Effector memory CD4-positive, alpha-beta T cell (primary cell): Measurements from ENCODE around the gene TICRR.
A peak's percentile ranks its signal among the peaks of the same experiment; 100 is the strongest.

ENCODE experiments used
- DNase-seq, 3 donors: peaks; one replicate each; pipeline ENCODE4 v3.0.0-alpha.2; 2020
- H3K27ac ChIP-seq: 2 replicates; pipeline ENCODE4 v1.7.0; 2013; ENCODE audit warnings: mild to moderate bottlenecking, low read length, moderate library complexity; ENCODE audit not compliant: insufficient read depth, poor library complexity, severe bottlenecking
- H3K27me3 ChIP-seq: replicated peaks from 2 replicates; pipeline ENCODE4 v1.7.0; 2013; ENCODE audit warnings: mild to moderate bottlenecking, low read length; ENCODE audit not compliant: insufficient read depth, control insufficient read depth, poor library complexity, severe bottlenecking
- H3K36me3 ChIP-seq: 2 replicates; pipeline ENCODE4 v1.7.0; 2013; ENCODE audit warnings: mild to moderate bottlenecking, low read length, moderate library complexity; ENCODE audit not compliant: control insufficient read depth, insufficient read depth
- H3K4me1 ChIP-seq: 2 replicates; pipeline ENCODE4 v1.7.0; 2013; ENCODE audit warnings: low read length, mild to moderate bottlenecking; ENCODE audit not compliant: control insufficient read depth, insufficient read depth, poor library complexity, severe bottlenecking
- H3K4me3 ChIP-seq: 2 replicates; pipeline ENCODE4 v1.7.0; 2013; ENCODE audit warnings: low read length, low read depth, mild to moderate bottlenecking; ENCODE audit not compliant: insufficient read depth, poor library complexity, severe bottlenecking
- H3K9me3 ChIP-seq: 2 replicates; pipeline ENCODE4 v1.7.0; 2013; ENCODE audit warnings: mild to moderate bottlenecking, low read length, moderate library complexity; ENCODE audit not compliant: control insufficient read depth

Gene TICRR

GRCh38 chr15:89652131-89652530 is 76.9 kb downstream of the TICRR start:
- no peak overlapping the region for H3K4me3 ChIP-seq
- peaks cover 17% of the 10 kb centered on the region for H3K27me3 ChIP-seq
- no peak for DNase-seq
- H3K9me3 ChIP-seq, result no peaks in the 10 kb centered on the region
- H3K36me3 ChIP-seq, result no peaks in the 10 kb centered on the region
- H3K4me1 ChIP-seq, result peaks cover 5% of the 10 kb centered on the region
- H3K27ac ChIP-seq, result no peak overlapping the region

GRCh38 chr15:89652666-89653065 is 77.4 kb downstream of the TICRR start:
- no peak for DNase-seq
- Histone ChIP-seq H3K27me3 (peaks cover 17% of the 10 kb centered on the region), H3K4me3 (no peak overlapping the region), H3K9me3 (no peaks in the 10 kb centered on the region), H3K27ac (no peak overlapping the region), H3K4me1 (peaks cover 5% of the 10 kb centered on the region), H3K36me3 (no peaks in the 10 kb centered on the region)

DNA sequence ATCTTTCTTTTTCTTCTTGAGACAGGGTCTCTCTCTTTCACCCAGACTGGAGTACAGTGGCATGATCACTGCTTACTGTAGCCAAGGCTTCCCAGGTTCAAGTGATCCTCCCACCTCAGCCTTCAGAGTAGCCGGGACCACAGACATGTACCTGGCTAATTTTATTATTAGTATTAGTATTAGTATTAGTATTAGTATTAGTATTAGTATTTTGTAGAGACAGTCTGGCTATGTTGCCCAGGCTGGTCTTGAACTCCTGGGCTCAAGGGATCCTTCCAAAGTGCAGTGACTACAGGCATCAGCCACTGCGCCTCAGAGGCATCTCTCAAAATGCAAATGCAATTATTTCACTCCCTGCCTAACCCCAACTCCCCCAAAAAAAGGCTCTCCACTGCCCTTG is 78.3 kb downstream of the TICRR start:
- Histone ChIP-seq H3K36me3 (no peaks in the 10 kb centered on the region), H3K27ac (no peak overlapping the region), H3K9me3 (no peaks in the 10 kb centered on the region), H3K4me1 (peaks cover 5% of the 10 kb centered on the region), H3K4me3 (no peak overlapping the region), H3K27me3 (peaks cover 17% of the 10 kb centered on the region)
- no peak for DNase-seq

DNA sequence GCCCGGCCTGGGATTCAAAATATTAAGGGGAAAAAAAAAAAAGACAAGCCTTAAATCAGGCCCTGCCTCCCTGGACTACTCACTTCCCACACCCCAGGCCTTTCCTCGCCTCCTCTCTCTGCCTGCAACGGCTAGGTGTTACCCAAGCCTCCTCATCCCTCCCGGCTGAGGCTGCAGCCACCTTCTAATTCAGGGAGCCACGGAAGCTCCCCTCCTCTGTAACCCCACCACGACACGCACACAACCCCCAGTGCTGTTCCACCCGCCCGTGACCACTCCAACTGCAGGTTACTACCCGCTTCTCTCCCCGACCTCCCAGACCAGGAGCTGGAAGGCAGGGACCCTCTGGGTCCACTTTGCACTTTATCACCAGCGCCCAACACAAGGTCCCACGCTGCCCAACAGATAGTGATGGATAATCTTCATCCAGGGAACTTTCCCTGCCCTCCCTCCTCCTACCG is 79.1 kb downstream of the TICRR start:
- Histone ChIP-seq H3K27me3 (peaks cover 17% of the 10 kb centered on the region), H3K4me3 (no peak overlapping the region)

DNA sequence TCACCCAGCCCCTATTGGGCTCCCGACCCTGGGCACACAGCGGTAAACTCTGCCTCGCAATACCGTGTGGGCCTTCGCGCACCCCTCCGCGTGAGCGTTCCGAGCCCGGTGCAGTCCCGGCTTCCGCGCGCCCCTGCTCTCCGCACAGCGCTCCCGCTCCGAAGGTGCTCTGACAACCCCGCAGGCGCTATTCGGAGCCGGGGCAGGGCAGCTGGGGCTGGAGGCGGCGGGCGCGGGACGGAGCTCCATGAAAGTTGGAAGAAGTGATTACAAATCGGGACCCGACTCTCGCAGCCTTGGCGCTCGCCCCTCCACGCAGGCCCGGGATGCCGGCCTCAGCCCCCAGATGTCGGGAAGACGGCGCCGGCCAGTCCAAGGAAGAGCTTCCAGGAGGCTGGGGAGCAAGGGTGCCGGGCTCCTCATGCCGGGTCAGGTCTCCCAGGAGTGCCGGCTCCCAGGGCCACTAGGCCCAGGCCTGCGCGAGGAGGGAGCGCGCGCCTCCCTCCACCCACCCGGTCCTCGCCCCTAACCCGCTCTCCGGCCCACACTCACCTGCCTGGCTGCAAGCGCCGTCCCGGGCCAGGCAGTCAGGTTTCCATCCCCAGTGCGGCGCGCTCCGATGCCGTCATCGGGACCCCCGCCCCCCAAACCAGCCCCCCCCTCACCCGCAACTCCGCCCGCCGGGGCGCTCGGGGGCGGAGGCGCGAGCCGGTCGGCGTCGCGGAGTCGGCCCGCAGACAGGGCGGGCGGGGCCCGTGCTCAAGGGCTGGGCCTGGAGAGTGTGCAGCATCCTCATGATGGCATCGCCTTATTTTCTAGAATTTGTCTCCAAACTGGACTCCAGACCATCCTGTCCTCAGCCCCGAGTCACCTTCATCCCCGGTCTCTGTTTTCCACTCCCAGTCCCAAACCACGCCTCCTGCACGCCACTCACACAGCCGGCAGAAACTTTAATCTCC is 79.9 kb downstream of the TICRR start, which contains the start of gene KIF7:
Gene KIF7, minus strand, starts transcription at position 621 of the 959 bp plus-strand sequence. CDS start 2,537 bp downstream, outside the sequence.
- H3K4me3 ChIP-seq, result peak within 1 kb of the TSS; percentile 25
- DNase-seq, result no peak

More for the DNA sequence above, 79.1 kb downstream of the TICRR start:
- Histone ChIP-seq H3K4me1 (peaks cover 5% of the 10 kb centered on the region), H3K9me3 (no peaks in the 10 kb centered on the region), H3K27ac (no peak overlapping the region), H3K36me3 (no peaks in the 10 kb centered on the region)
- no peak for DNase-seq

DNA sequence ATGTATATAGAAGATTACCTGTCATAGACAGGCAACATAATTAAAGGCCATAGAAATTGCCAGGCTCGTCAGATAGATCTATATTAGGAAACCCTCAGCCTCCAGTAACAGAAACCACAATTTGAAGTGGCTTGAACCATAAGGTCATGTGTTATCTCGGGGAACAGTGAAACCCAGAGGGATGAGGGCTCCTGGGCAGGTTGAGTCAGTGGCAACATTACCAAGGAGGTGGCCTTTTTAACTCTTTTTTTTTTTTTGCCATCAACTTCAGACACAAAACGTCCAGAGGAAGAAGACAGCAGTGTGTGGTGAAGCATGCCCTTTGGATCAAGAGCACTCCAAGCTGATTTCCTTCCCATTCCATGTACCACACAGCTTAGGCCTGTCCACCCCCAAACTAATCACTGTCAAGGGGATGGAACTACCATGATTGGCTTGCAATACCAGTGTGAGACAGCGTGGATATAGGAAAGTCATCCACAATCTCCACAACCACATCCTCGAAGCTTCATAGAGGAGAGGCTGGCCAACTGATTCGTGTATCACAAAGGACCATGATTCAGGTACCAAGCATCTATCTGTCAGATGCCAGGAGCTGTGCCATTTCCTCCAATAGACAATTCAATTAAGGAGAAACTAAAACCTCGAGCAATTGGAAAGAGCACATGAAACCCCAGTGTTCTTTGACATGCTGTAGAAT is 81.0 kb downstream of the TICRR start:
- Histone ChIP-seq H3K4me3 (no peak overlapping the region), H3K36me3 (no peaks in the 10 kb centered on the region), H3K9me3 (no peaks in the 10 kb centered on the region), H3K4me1 (peaks cover 5% of the 10 kb centered on the region), H3K27me3 (peaks cover 17% of the 10 kb centered on the region), H3K27ac (no peak overlapping the region)
- no peak for DNase-seq

More for the DNA sequence above, 79.9 kb downstream of the TICRR start, which contains the start of gene KIF7:
- Histone ChIP-seq H3K27ac (no peak within 1 kb of the TSS), H3K36me3 (no peaks in the 10 kb centered on the region), H3K9me3 (no peaks in the 10 kb centered on the region), H3K27me3 (peaks cover 17% of the 10 kb centered on the region), H3K4me1 (peaks cover 5% of the 10 kb centered on the region)

DNA sequence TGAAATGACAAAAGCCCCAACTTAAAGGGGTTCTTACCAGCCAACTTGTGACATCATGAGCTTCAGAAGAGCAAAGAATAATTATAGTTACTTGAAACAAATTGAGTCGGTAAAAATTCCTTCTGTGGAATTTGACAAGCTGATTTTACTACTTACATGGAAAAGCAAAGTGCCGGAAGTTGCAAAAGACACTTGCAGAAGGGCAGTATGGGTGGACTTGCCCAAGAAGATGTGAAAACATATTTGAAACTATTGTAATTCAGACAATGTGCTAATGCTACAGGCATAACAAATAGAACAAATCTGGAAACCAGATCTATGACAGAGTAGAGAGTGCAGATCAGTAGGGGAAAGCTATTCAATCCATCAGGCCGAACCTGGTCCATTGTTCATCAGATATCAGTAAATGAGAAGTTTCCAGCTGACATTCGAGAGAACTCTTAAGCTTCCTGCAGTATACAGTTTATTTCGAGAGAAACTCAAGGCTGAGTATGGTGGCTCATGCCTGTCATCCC is 82.5 kb downstream of the TICRR start:
- no peaks in the 10 kb centered on the region for H3K36me3 ChIP-seq
- H3K27ac ChIP-seq, result no peak overlapping the region
- H3K4me1 ChIP-seq, result peaks cover 5% of the 10 kb centered on the region
- peaks cover 13% of the 10 kb centered on the region for H3K27me3 ChIP-seq
- DNase-seq, result no peak
- H3K9me3 ChIP-seq, result no peaks in the 10 kb centered on the region
- H3K4me3 ChIP-seq, result no peak overlapping the region

GRCh38 chr15:89659295-89659694 is 84.0 kb downstream of the TICRR start:
- no peak overlapping the region for H3K4me3 ChIP-seq
- H3K27ac ChIP-seq, result no peak overlapping the region
- H3K4me1 ChIP-seq, result peaks cover 5% of the 10 kb centered on the region
- H3K9me3 ChIP-seq, result no peaks in the 10 kb centered on the region
- no peaks in the 10 kb centered on the region for H3K36me3 ChIP-seq
- H3K27me3 ChIP-seq, result peaks cover 12% of the 10 kb centered on the region
- no peak for DNase-seq

- no peak overlapping the region for H3K4me3 ChIP-seq
These were observed 85.3 kb downstream of the TICRR start for GRCh38 chr15:89660556-89660955.

More at GRCh38 chr15:89660556-89660955, 85.3 kb downstream of the TICRR start:
- Histone ChIP-seq H3K4me1 (no peaks in the 10 kb centered on the region), H3K27ac (no peak overlapping the region), H3K36me3 (no peaks in the 10 kb centered on the region), H3K27me3 (no peaks in the 10 kb centered on the region), H3K9me3 (no peaks in the 10 kb centered on the region)
- no peak for DNase-seq
